NCI-H69 (cell line): ENCODE measurements around the gene DGKH.

Experiments
- DNase-seq: peaks from one replicate; lab custom pipeline; 2025; lab: John Stamatoyannopoulos, UW

Gene DGKH, protein sequence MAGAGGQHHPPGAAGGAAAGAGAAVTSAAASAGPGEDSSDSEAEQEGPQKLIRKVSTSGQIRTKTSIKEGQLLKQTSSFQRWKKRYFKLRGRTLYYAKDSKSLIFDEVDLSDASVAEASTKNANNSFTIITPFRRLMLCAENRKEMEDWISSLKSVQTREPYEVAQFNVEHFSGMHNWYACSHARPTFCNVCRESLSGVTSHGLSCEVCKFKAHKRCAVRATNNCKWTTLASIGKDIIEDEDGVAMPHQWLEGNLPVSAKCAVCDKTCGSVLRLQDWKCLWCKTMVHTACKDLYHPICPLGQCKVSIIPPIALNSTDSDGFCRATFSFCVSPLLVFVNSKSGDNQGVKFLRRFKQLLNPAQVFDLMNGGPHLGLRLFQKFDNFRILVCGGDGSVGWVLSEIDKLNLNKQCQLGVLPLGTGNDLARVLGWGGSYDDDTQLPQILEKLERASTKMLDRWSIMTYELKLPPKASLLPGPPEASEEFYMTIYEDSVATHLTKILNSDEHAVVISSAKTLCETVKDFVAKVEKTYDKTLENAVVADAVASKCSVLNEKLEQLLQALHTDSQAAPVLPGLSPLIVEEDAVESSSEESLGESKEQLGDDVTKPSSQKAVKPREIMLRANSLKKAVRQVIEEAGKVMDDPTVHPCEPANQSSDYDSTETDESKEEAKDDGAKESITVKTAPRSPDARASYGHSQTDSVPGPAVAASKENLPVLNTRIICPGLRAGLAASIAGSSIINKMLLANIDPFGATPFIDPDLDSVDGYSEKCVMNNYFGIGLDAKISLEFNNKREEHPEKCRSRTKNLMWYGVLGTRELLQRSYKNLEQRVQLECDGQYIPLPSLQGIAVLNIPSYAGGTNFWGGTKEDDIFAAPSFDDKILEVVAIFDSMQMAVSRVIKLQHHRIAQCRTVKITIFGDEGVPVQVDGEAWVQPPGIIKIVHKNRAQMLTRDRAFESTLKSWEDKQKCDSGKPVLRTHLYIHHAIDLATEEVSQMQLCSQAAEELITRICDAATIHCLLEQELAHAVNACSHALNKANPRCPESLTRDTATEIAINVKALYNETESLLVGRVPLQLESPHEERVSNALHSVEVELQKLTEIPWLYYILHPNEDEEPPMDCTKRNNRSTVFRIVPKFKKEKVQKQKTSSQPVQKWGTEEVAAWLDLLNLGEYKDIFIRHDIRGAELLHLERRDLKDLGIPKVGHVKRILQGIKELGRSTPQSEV

GRCh38 chr13:42048342-42048683, at the start of gene DGKH:
Gene DGKH, plus strand, starts transcription at chr13:42048648. Its CDS starts 126 bp downstream, at chr13:42048774.
- no peak for DNase-seq

DNA sequence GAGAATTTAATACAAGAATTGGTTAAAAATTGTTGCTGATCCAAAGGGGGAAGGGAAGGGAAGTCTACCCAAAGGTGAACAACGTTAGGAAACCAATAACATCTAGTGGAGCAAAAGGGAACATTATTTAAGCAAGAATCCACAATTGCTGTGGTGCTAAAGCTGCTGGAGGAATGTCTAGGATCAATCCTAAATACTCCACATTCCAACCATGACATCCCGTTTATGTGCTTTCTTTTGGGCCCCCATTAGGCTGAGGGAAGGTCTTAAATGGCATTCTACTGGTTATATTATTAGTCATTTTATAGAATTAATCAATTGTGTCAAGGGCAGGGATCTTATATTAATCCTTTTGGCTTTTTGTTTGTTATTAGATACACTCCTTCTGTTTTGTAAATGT, 47.6 kb upstream of the DGKH start:
- DNase-seq: no peak

DNA sequence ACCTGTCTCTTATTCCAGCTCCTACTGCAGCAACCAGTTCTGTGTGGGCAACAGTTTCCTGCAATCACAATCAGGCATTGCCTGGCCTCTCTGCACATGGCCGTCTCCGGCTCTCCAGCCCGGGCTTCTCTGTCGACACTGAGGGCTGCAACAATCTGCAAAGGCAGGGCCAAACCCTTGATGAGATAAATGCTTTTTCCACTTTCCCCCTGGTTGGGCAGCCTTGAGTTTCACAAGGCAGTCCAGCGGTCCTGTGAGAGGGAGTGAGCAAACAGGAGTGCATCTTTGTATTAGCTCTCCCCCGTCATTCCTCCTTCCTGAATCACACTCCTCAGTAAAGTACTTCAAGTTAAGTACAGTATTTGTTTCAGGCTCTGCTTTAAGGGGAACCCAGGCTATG, 46.9 kb upstream of the DGKH start:
- peak; percentile 4 for DNase-seq

- no peak for DNase-seq
These were observed 46.4 kb upstream of the DGKH start for GRCh38 chr13:42002066-42002465.

- DNase-seq: no peak
These were observed 40.6 kb upstream of the DGKH start for GRCh38 chr13:42007844-42008243.

- DNase-seq: no peak
These were observed 39.4 kb upstream of the DGKH start for GRCh38 chr13:42009057-42009456.

DNA sequence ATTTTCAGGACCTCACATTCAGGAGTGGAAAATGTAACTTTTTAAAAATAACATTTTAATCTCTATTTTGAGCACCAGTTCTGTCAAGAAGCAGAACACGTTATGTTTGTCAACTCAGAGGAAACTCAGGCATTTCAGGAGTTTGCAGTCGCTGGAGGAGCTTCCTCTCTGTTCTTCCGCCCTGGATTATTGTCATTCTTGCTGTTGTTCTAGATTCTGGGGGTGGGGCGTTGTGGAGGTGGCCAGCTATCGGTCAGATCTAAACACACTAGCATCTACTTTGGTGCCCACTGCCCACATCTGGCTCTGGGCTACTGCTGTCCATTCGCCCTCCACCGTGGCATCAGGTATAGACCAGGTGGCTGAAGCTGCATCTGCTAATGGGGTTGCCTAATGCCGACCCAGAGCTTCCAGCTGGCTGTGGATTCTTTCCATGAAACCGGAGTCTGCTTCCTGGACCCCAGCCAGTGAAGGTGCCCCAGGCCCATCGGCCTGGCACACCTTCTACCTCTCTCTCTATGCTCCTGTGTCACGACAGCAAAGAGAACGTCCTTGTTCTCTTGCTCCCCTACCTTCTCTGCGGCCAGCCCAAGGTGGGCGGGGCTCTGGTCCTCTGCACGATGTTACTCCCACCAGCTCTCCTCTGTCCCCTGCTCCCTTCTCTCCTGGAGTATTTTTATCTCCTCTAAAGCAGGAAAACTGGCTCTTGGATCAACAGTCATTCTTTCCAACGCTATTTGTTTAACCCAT, 36.7 kb upstream of the DGKH start:
- peak; percentile 63 for DNase-seq

DNA sequence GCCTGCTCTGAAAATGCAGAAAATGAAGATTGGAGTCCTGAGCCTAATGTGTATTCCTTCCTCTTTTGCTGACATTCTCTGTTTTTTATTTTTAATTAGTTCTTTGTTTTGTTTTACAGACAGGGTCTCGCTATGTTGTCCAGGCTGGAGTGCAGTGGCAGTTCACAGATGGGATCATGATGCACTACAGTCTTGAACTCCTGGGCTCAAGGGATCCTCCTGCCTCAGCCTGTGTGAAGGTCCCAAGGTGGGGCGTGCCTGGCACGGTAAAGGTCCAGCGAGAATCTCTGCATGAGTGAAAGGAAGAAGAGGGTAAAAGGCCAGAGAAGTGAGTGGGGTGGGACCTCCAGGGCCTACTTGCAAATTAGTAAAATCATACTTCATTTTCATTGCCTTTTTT, 34.3 kb upstream of the DGKH start:
- DNase-seq: no peak

DNA sequence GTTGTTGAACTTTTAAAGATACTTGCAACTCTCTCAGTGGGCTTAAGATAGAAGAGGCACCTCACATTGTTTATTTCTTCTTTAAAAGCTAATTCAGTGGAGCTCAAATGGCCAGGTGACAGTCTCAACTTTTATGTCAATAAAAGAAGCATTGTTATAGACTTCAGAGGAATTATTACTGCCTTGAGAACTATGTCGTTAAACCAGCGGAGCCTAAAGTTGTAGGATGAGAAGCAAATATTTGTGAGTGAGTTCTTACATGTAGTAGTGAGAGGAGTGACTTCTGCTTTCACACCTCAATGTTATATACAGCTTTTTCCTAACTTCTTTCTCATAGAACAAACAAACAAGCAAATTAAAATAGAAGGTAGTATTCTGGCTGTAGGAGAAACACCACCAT, 31.2 kb upstream of the DGKH start:
- DNase-seq: no peak

DNA sequence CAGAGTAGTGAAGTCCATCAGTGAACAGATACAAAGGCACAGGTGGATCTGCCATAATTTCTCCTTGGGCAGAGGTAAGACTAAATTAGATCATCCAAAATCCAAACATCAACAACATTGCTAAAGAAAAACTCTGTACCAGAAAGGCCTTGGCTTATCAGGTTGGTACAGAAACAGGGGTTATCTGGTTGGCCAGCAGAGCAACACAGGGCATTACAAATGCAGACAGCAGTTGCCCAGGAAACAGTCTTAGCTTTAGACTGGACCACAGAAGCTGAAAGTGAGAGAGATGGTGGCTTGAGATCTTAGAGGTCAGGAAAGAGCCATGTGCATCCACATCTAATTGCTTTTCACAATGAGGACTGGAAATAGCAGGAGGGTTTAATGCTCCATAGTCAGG, 26.6 kb upstream of the DGKH start:
- DNase-seq: no peak

- no peak for DNase-seq
These were observed 26.1 kb upstream of the DGKH start for GRCh38 chr13:42022336-42022735.

GRCh38 chr13:42022796-42023493, 25.5 kb upstream of the DGKH start:
- DNase-seq: no peak

GRCh38 chr13:42027286-42027685, 21.2 kb upstream of the DGKH start:
- no peak for DNase-seq

DNA sequence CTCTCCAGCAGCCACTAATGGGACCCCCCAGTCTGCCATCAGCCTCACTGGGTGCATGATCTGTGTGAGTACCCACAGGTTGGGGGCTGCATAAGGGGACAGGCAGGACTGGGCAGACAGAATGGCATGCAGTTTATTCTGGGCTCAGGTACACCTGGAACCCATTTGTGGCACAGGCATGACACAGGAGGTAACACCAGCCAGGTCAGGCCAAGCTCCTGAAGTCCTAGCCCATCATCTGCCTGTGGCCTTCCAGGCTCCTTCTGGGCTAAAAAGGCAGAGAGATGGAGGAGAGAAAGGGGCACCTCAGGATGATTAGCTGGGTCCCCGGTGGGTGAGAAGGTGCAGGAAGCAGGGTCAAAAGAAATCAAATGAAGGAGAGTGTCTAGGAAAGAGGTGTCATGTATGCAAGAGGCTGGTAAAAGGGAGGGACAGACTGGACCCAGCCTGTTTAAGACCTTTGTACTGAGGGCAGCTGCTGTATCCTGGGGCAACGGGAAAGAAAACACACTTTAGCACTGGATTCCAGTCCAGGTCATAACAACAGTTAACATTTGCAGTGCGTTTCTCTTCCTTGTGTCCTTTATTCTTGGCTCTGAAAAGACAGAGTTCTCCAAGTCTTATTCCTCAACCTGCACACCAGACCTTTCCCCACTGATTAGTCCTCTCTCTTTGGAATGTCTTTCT, 20.2 kb upstream of the DGKH start:
- peak; percentile 4 for DNase-seq

DNA sequence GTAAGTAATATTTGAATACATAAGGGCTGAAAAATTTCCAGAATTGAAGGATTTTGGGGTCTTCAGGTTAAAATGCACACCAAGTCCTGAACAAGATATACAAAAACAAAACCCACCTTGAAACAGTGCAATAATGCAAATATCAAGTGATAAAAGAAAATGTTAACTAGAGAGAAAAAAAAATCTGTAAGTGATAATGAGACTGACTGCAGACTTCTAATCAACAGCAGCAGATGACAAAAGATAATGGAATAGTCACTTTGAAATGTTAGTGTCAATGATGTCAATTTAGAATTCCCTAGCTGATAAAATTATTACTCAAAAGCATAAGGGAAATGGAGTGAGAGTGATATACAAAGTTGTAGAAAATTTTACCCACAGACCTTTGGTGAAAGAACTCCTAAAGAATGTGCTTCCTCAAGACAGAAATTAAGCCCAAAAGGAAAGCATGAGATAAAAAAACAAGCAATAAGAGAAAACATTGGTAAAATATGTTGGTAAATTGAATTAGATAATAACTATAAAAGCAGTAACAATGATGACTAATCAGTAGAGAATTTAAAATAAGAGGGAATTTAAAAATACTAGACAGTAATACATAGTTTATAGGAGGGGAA, 12.4 kb upstream of the DGKH start:
- DNase-seq: no peak

- DNase-seq: no peak
These were observed 11.7 kb upstream of the DGKH start for GRCh38 chr13:42036711-42037110.

DNA sequence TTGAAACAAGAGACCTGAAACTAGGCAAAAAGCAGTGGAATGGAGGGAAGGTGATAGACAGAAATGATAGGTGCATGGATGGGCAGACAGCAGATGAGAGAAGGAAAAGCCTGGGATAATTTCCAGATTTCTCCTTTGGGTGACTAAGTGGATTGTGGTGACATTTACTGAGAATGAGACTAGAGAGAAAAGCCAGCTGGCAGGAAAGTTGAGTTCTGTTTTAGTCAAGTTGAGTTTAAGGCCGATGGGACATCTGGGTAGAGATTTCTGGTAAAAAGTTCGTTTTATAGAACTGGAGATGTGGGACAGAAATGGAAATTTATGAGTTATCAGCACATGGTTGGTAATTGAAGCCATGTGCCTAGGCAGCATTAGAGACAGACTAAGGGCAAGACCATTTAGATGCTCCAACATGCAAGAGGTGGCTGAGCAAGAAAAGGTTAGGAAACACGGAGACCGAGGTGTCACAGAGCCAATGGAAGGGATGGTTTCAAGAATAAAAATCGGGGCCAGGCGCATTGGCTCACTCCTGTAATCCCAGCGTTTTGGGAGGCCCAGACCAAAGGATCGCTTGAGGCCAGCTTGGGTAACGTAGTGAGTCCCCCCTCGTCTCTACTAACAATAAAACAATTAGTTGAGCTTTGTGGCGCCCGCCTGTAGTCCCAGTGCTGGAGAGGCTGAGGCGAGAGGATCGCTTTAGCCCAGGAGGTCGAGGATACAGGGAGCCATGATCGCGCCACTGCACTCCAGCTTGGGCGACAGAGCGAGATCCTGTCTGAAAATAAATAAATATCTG, 9.6 kb upstream of the DGKH start:
- no peak for DNase-seq

GRCh38 chr13:42039457-42039945, 8.9 kb upstream of the DGKH start:
- no peak for DNase-seq
